Activated B cell treated with CpG ODN at 0.5 μM for 24 hours (primary cell): ENCODE results near the gene TBL2. TPM values are rescaled to one million over a fixed set of nuclear protein-coding genes. Genes with fewer than 3 reads are reported as not detected.
"Not testable (repeated sequence)": the region's sequence is repeated elsewhere in the genome, so short reads cannot be mapped to it uniquely, and the experiment has no call there.

Source experiments
- ATAC-seq: fragments of 200-7000 bp; cut with Tn5 transposase; one replicate; pipeline ENCODE4 v1.10.0; 2021; ENCODE audit warnings: low read depth, mild to moderate bottlenecking, moderate library complexity
- CTCF ChIA-PET: fragments of 350-600 bp; sonication (Branson Sonifier 250); formaldehyde crosslinking; loops from one replicate; lab custom pipeline; 2021; ENCODE audit warnings: antibody characterized with exemption; lab: Charles Lee
- POLR2A ChIA-PET: fragments of 350-600 bp; sonication (Branson Sonifier 250); formaldehyde crosslinking; loops from one replicate; lab custom pipeline; 2021; ENCODE audit warnings: antibody characterized with exemption; lab: Charles Lee
- DNase-seq: peaks from one replicate; pipeline ENCODE4 v3.0.0; 2022
- H3K27ac Mint-ChIP-seq: one replicate; pipeline ENCODE4 v1.8.0; 2020; ENCODE audit warnings: mixed read lengths
- H3K27me3 Mint-ChIP-seq: one replicate; pipeline ENCODE4 v1.8.0; 2021; ENCODE audit warnings: mixed read lengths
- H3K36me3 Mint-ChIP-seq: one replicate; pipeline ENCODE4 v1.8.0; 2021; ENCODE audit warnings: low read depth, mixed read lengths
- H3K4me1 Mint-ChIP-seq: one replicate; pipeline ENCODE4 v1.8.0; 2021; ENCODE audit warnings: mixed read lengths
- H3K4me3 Mint-ChIP-seq: one replicate; pipeline ENCODE4 v1.8.0; 2020; ENCODE audit warnings: mild to moderate bottlenecking, mixed read lengths
- H3K9me3 Mint-ChIP-seq: one replicate; pipeline ENCODE4 v1.8.0; 2020; ENCODE audit warnings: mixed read lengths
- intact Hi-C: fragments of 100-400 bp; cut with micrococcal nuclease; formaldehyde crosslinking; loops from one replicate; pipeline ENCODE4 v1.15.1; 2024
- total RNA-seq: library from RNA; stranded (reverse); gene quantifications from 2 replicates; pipeline ENCODE4 v1.2.3, GENCODE V29; 2022
- TF ChIP-seq, protein P1 (sequence below): fragments of 200-600 bp; IDR thresholded peaks from one replicate; pipeline ENCODE4 v1.8.0; 2022; ENCODE audit warnings: antibody characterized with exemption, mild to moderate bottlenecking

The TBL2 gene
- total RNA-seq, 1 donor from 2014 or later: 33.5 TPM

DNA sequence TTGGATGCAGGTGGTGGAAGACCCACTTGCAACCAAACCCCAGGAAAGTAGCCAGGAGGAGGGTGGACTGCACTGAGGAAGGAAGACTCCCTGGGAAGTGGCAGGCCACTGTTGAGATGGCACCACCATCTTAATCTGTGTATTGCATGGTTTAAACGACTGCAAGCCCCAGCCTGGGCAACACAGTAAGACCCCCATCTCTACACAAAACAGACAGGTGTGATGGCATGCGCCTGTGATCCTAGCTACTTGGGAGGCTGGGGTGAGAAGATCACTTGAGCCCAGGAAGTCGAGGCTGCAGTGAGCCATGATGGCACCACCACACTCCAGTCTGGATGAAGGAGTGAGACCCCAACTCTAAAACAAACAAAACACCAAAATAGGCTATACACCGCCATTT, 11.2 kb downstream of the TBL2 start:
- ChIA-PET CTCF (no interaction called here), POLR2A (interaction anchor here (0.5 to 1.8 kb wide), 3 partner anchors 8 to 45 kb away, joined by 3 to 6 read pairs (median 3); partner anchors contain the start of gene BAZ1B)
- H3K9me3 Mint-ChIP-seq: no peaks in the 10 kb centered on the region
- ATAC-seq: no peak
- DNase-seq: no peak
- intact Hi-C loops: no loop called here
- no peak overlapping the region for H3K27ac Mint-ChIP-seq
- peaks cover 15% of the 10 kb centered on the region for H3K4me1 Mint-ChIP-seq
- TF ChIP-seq, protein P1, sequence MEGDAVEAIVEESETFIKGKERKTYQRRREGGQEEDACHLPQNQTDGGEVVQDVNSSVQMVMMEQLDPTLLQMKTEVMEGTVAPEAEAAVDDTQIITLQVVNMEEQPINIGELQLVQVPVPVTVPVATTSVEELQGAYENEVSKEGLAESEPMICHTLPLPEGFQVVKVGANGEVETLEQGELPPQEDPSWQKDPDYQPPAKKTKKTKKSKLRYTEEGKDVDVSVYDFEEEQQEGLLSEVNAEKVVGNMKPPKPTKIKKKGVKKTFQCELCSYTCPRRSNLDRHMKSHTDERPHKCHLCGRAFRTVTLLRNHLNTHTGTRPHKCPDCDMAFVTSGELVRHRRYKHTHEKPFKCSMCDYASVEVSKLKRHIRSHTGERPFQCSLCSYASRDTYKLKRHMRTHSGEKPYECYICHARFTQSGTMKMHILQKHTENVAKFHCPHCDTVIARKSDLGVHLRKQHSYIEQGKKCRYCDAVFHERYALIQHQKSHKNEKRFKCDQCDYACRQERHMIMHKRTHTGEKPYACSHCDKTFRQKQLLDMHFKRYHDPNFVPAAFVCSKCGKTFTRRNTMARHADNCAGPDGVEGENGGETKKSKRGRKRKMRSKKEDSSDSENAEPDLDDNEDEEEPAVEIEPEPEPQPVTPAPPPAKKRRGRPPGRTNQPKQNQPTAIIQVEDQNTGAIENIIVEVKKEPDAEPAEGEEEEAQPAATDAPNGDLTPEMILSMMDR: no peak
- no peaks in the 10 kb centered on the region for H3K27me3 Mint-ChIP-seq
- no peak overlapping the region for H3K4me3 Mint-ChIP-seq
- peaks cover 33% of the 10 kb centered on the region for H3K36me3 Mint-ChIP-seq

DNA sequence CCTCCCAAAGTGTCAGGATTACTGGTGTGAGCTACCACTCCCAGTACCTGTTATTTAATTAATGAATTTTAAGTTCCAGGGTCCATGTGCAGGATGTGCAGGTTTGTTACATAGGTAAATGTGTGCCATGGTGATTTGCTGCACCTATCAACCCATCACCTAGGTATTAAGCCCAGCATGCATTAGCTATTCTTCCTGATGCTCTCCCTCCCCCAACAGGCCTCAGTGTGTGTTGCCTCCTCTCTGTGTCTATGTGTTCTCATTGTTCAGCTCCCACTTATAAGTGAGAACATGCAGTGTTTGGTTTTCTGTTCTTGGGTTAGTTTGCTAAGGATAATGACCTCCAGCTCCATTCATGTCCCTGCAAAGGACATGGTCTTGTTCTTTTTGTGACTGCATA, 11.9 kb downstream of the TBL2 start:
- H3K27ac Mint-ChIP-seq, H3K9me3 Mint-ChIP-seq, ATAC-seq, H3K27me3 Mint-ChIP-seq, CTCF ChIA-PET, DNase-seq: not testable (repeated sequence)
- Mint-ChIP-seq H3K36me3 (peaks cover 28% of the 10 kb centered on the region), H3K4me3 (peak overlapping the region; percentile 82), H3K4me1 (peaks cover 15% of the 10 kb centered on the region)
- POLR2A ChIA-PET: interaction anchor here (0.6 to 1.8 kb wide), 4 partner anchors 9 to 1845 kb away, joined by 3 to 7 read pairs (median 5); partner anchors contain the start of genes BAZ1B, BCL7B and TBL2
- intact Hi-C loops: loop anchor here (1.0 kb wide), 1 partner anchor 12 kb away; the partner anchor contains the start of gene TBL2

DNA sequence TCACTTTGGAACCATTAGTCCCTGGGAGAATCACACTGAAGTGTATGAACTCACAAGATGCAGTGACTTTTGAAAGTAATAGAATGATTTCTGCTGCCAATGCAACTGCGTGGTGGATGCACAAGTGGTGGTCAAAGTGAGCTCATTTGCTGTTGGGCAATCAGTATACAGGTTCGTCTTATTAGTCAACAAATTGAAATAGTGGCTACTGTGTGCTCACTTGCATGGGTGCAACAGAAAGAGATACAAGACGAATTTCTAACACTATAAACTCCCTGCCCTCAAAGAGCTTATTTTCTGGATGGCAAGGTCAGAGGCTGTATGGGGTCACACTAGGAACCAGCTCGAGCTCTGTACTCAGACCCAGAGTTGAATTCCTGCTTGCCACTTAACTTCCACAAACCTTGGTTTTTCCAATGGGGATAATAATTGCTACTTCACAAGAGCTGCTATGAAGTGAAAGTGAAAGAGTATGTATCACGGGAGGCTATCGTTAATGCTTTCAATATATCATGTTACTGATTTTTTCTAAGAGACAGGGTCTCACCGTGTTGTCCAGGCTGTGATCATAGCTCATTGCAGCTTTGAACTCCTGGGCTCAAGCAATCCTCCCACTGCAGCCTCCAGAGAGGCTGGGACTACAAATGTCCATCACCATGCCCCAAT, 12.6 kb downstream of the TBL2 start:
- Mint-ChIP-seq H3K27me3 (no peaks in the 10 kb centered on the region), H3K27ac (no peak overlapping the region), H3K4me1 (peaks cover 15% of the 10 kb centered on the region), H3K9me3 (no peaks in the 10 kb centered on the region), H3K36me3 (peaks cover 22% of the 10 kb centered on the region), H3K4me3 (peak overlapping the region; percentile 82)
- POLR2A ChIA-PET: interaction anchor here (0.6 to 1.8 kb wide), 4 partner anchors 9 to 1846 kb away, joined by 3 to 7 read pairs (median 5); partner anchors contain the start of genes BAZ1B, BCL7B and TBL2
- CTCF ChIA-PET: no interaction called here
- TF ChIP-seq, protein P1: no peak
- intact Hi-C loops: loop anchor here (1.0 kb wide), 1 partner anchor 12 kb away; the partner anchor contains the start of gene TBL2
- ATAC-seq: no peak
- DNase-seq: no peak

DNA sequence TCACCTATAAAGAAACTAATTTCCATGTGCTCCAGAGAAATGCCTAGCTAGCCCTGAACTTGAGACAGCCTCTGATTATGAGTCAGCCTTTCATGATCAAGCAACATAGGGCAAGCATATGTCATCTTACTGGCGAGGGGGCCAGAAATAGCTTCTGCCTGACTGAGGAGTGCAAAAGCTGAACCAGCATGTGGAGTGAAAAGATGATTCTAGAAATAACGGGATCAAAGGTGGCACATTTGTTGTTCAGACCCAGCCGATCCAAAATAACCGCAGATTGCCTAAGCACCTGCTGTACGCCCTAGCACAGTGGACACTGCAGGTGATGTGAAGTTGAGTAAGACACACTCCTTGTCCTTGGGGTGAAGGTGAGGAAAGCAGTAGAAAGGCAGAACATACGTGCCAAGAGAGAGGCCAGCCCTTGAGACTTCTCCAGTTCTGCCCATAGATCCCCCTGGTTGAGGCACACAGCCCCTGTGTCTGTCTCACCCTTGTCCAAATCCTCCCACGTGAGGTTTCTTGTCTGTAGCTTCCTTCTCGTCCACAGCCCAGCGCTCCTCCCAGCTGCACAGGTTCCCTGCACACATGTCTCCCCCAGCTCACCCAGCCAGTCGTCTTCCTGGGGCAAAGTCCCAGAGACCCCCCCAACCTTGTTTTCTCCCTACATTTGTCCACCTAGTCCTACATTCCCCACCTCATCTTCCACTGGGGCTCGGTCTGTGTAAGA, 18.1 kb downstream of the TBL2 start:
- ChIA-PET CTCF (no interaction called here), POLR2A (interaction anchor here (5.8 kb wide), 1 partner anchor 17 kb away, joined by 59 read pairs; the partner anchor contains the start of gene TBL2)
- H3K36me3 Mint-ChIP-seq: peaks cover 2% of the 10 kb centered on the region
- peaks cover 19% of the 10 kb centered on the region for H3K4me1 Mint-ChIP-seq
- peak overlapping the region; percentile 15 for H3K4me3 Mint-ChIP-seq
- H3K27ac Mint-ChIP-seq: no peak overlapping the region
- no peak for ATAC-seq
- intact Hi-C loops: no loop called here
- TF ChIP-seq, protein P1: no peak
- no peak for DNase-seq
- no peaks in the 10 kb centered on the region for H3K9me3 Mint-ChIP-seq
- no peaks in the 10 kb centered on the region for H3K27me3 Mint-ChIP-seq

DNA sequence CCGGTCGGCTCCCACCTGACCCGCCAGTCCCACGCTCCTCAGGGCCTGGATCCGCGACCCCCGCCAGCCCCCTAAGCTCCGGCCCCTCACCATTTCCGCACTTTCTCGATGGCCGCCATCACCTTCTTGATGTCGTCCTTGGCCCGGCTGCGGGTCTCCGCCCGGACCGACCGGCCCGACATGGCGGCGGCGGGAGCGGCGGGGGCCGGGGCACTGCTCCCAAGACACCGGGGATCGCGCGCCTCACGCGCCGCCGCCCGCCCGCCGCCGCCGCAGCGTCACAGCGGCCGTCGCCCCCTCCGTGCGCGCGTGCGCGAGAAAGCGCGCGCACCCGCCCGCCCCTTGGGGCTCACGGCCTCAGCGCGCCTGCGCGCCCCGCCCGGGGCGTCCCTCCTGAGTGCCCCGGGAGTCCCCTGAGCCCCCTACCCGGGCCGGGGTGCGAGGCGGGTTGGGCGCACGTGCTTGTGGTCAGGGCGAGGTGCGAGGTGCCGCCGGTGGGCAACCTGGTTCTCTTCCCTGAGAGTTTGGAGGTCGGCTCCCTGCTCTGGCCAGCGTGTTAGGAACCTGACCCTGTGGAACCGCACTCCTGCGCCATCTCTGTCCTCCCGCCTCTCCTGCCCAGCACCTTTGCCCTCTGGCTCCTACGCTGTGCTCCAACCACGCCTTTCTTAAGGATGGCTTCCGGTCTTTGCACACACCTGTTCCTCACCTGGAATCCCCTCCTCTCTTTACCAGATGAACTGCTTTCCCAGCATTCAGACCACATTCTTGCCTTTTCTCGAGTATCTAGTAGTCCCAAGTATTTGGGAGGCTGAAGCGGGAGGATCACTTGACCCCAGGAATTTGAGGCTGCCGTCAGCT, 20.8 kb downstream of the TBL2 start, which contains the start of gene BCL7B:
Gene BCL7B, minus strand, starts transcription at position 294 of the 861 bp plus-strand sequence. Its CDS starts 112 bp downstream, at position 182.
- peak; percentile 60 for ATAC-seq
- Mint-ChIP-seq H3K36me3 (peaks cover 20% of the 10 kb centered on the region), H3K27ac (peak within 1 kb of the TSS; percentile 94), H3K4me1 (peaks cover 27% of the 10 kb centered on the region), H3K9me3 (no peaks in the 10 kb centered on the region), H3K27me3 (no peaks in the 10 kb centered on the region), H3K4me3 (peak within 1 kb of the TSS; percentile 90)
- ChIA-PET POLR2A (interaction anchor here (0.6 to 5.8 kb wide), 9 partner anchors 8 to 181 kb away, joined by 3 to 59 read pairs (median 4); partner anchors contain the start of genes ABHD11, BAZ1B and TBL2), CTCF (no interaction called here)
- intact Hi-C loops: loop anchor here (1.0 to 2.0 kb wide), 6 partner anchors 12 to 729 kb away; partner anchors contain the start of genes ABHD11, BAZ1B, NSUN5 and TBL2
- peak; percentile 85 for DNase-seq
- TF ChIP-seq, protein P1: no peak
